Smooth muscle cell (in vitro differentiated cells): ENCODE measurements around the gene PLCB2. TPM values are rescaled to one million over a fixed set of nuclear protein-coding genes. Genes with fewer than 3 reads are reported as not detected.

ENCODE experiments used
- DNase-seq: peaks from one replicate; lab custom pipeline; 2025; ENCODE audit not compliant: unreplicated experiment; lab: John Stamatoyannopoulos, UW
- H2AFZ ChIP-seq: fragments of 200-600 bp; sonication (generic); 2 replicates; pipeline ENCODE4 v1.6.0; 2016; ENCODE audit warnings: antibody characterized with exemption, low read depth, mild to moderate bottlenecking
- H3F3A ChIP-seq: fragments of 200-600 bp; sonication (generic); 2 replicates; pipeline ENCODE4 v1.6.0; 2017; ENCODE audit warnings: antibody characterized with exemption, low read depth
- H3K27ac ChIP-seq: fragments of 200-600 bp; sonication (generic); 2 replicates; pipeline ENCODE4 v1.5.1; 2016; ENCODE audit warnings: low read depth, mild to moderate bottlenecking
- H3K27me3 ChIP-seq: fragments of 200-600 bp; sonication (generic); 2 replicates; pipeline ENCODE4 v1.6.1; 2016; ENCODE audit warnings: low read depth, mild to moderate bottlenecking
- H3K36me3 ChIP-seq: fragments of 200-600 bp; sonication (generic); 2 replicates; pipeline ENCODE4 v1.5.1; 2016; ENCODE audit warnings: low read depth
- H3K4me1 ChIP-seq: fragments of 200-600 bp; sonication (generic); 2 replicates; pipeline ENCODE4 v1.5.1; 2016; ENCODE audit warnings: low read depth
- H3K4me2 ChIP-seq: fragments of 200-600 bp; sonication (generic); 2 replicates; pipeline ENCODE4 v1.6.0; 2016; ENCODE audit warnings: mild to moderate bottlenecking
- H3K4me3 ChIP-seq: fragments of 200-600 bp; sonication (generic); 2 replicates; pipeline ENCODE4 v1.5.1; 2016; ENCODE audit warnings: mild to moderate bottlenecking
- H3K79me2 ChIP-seq: fragments of 200-600 bp; sonication (generic); 2 replicates; pipeline ENCODE4 v1.6.0; 2016; ENCODE audit warnings: low read depth, mild to moderate bottlenecking
- H3K9ac ChIP-seq: fragments of 200-600 bp; sonication (generic); 2 replicates; pipeline ENCODE4 v1.6.0; 2016; ENCODE audit warnings: low read depth
- H3K9me3 ChIP-seq: fragments of 200-600 bp; sonication (generic); replicated peaks from 2 replicates; pipeline ENCODE4 v1.5.1; 2016; ENCODE audit warnings: low read depth
- H4K20me1 ChIP-seq: fragments of 200-600 bp; sonication (generic); 2 replicates; pipeline ENCODE4 v1.6.0; 2016; ENCODE audit warnings: low read depth
- CTCF ChIP-seq: fragments of 200-600 bp; sonication (generic); IDR thresholded peaks from 2 replicates; pipeline ENCODE4 v1.5.1; 2017; ENCODE audit warnings: borderline replicate concordance, mild to moderate bottlenecking, antibody characterized with exemption; ENCODE audit not compliant: insufficient read depth, poor library complexity, severe bottlenecking
- WGBS: methylation state at CpG from one replicate; pipeline ENCODE4 v1.1.7; 2016; ENCODE audit warnings: low lambda C conversion rate; 5-methylcytosine and 5-hydroxymethylcytosine counted together
- polyA plus RNA-seq: library from polyadenylated mRNA; unstranded; fragments of >200 nt; fragmentation: Nextera tagmentation; extraction: Ambion mirVana; gene quantifications from 2 replicates; pipeline ENCODE4 v1.2.1, GENCODE V29; 2016
- total RNA-seq: library from RNA; depleted of rRNA; stranded (reverse); fragments of >200 nt; gene quantifications from 2 replicates; pipeline ENCODE4 v1.2.3, GENCODE V29; 2014

PLCB2 gene
- total and polyA plus RNA-seq, 2 experiments from 2014 or later = 1.5 TPM; not detected in 1

GRCh38 chr15:40282869-40283614 lies 24.7 kb downstream of the PLCB2 start, which contains the start of gene ANKRD63:
Gene ANKRD63 (minus strand): TSS chr15:40283064. CDS start chr15:40282586, 478 bp downstream.
- WGBS = 4% methylated on average over 49 of the region's 76 CpGs
- Histone ChIP-seq H3K9ac (no peak within 1 kb of the TSS), H3K9me3 (no peaks in the 10 kb centered on the region), H3K79me2 (no peaks in the 10 kb centered on the region), H4K20me1 (no peaks in the 10 kb centered on the region), H3K27me3 (peaks cover 62% of the 10 kb centered on the region), H3K36me3 (no peaks in the 10 kb centered on the region), H3K4me1 (peaks cover 30% of the 10 kb centered on the region), H3K4me2 (peak within 1 kb of the TSS; percentile 83), H3F3A (peaks cover 23% of the 10 kb centered on the region), H3K27ac (no peak within 1 kb of the TSS), H3K4me3 (peak within 1 kb of the TSS; percentile 44), H2AFZ (no peak within 1 kb of the TSS)
- TF ChIP-seq CTCF = no peak
- no peak for DNase-seq

DNA sequence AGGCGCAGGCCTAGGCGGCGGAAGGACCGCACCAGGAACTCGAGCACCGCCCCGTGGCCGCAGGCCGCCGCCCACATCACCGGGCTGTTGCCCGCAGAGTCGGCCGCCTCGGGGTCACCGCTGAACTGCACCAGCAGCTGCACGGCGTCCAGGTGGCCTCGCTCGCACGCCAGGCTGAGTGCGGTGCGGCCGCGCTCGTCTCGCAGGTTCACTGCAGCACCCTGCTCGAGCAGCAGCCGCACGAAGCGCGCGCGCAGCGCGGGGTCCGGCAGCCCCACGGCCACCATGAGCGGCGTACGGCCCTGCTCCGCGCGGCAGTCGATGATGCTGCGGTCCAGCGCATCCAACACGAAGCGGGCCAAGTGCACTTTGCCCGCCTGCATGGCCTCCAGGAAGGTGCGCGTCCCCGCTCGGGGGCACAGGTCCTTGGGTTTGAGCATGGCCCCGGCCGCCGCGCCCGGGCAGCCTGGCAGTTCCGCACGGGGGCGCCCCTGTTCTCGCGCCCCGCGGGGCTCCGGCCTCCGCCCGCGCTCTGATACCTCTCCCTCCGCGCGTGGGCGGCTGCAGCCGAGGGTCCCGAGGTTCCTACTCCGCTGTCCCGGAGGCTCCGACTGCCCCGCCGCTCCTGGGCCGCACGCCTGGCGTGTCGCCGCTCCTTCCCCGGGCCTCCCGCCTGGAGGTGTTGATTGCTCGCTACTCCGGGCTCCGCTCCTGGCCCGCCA lies 25.4 kb downstream of the PLCB2 start:
- Histone ChIP-seq H3F3A (peaks cover 23% of the 10 kb centered on the region), H3K27ac (no peak overlapping the region), H2AFZ (no peak overlapping the region), H4K20me1 (no peaks in the 10 kb centered on the region), H3K36me3 (no peaks in the 10 kb centered on the region), H3K4me3 (peak overlapping the region; percentile 44), H3K79me2 (no peaks in the 10 kb centered on the region), H3K9me3 (no peaks in the 10 kb centered on the region), H3K9ac (no peak overlapping the region), H3K4me1 (peaks cover 30% of the 10 kb centered on the region), H3K27me3 (peaks cover 64% of the 10 kb centered on the region), H3K4me2 (peak overlapping the region; percentile 83)
- WGBS = 3% methylated on average over 68 of the region's 92 CpGs
- TF ChIP-seq CTCF = peak; percentile 21
- no peak for DNase-seq

DNA sequence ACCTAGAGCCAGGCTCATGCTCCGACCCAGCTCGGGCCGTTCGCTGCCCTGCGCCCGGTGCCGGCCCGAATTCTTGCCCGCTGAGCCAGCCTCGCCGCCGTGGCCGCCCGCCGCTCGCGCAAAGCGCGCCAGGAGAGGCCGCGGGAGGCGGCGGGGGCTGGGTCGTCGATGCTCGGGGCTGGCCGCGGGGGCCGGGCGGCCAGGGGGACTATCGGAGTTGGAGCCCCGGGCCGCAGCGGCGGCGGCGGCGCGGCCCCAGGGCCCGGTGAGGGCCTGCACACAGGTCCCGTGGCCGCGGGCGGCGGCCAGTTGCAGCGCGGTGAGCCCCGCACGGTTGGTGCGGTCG lies 26.0 kb downstream of the PLCB2 start:
- Histone ChIP-seq H3K27ac (no peak overlapping the region), H3K4me1 (peaks cover 30% of the 10 kb centered on the region), H3K36me3 (no peaks in the 10 kb centered on the region), H3K4me3 (peak overlapping the region; percentile 44), H3K27me3 (peaks cover 64% of the 10 kb centered on the region), H3K9ac (no peak overlapping the region), H4K20me1 (no peaks in the 10 kb centered on the region), H3K9me3 (no peaks in the 10 kb centered on the region), H2AFZ (no peak overlapping the region), H3K79me2 (no peaks in the 10 kb centered on the region), H3K4me2 (peak overlapping the region; percentile 83), H3F3A (peaks cover 23% of the 10 kb centered on the region)
- DNase-seq = no peak
- no peak for TF ChIP-seq CTCF
- 3% methylated on average over 48 of the region's 51 CpGs for WGBS
